Fibroblast of skin of abdomen (primary cell): ENCODE measurements around the gene IGLON5.

Experiments used
- DNase-seq: peaks from one replicate; pipeline ENCODE4 v3.0.0-alpha.2; 2013

Gene IGLON5

GRCh38 chr19:51339687-51340656 is 28.5 kb downstream of the IGLON5 start:
- peak; percentile 97 for DNase-seq

- DNase-seq: no peak
Observed at GRCh38 chr19:51341066-51341465, 29.6 kb downstream of the IGLON5 start.

GRCh38 chr19:51341976-51342580 is 30.6 kb downstream of the IGLON5 start, which contains the start of gene VSIG10L:
TSS of gene VSIG10L (minus strand) at chr19:51342139. CDS start at chr19:51342124, 15 bp downstream.
- DNase-seq: no peak

GRCh38 chr19:51342631-51343569 is 31.5 kb downstream of the IGLON5 start:
- DNase-seq: no peak

GRCh38 chr19:51345076-51345620 is 33.7 kb downstream of the IGLON5 start:
- DNase-seq: no peak

GRCh38 chr19:51346742-51347141 is 35.3 kb downstream of the IGLON5 start:
- DNase-seq: no peak

GRCh38 chr19:51347209-51347928 is 35.9 kb downstream of the IGLON5 start:
- DNase-seq: no peak

- DNase-seq: no peak
Observed at GRCh38 chr19:51351266-51351990, 40.0 kb downstream of the IGLON5 start.

- DNase-seq: no peak
Observed at GRCh38 chr19:51352783-51353360, 41.4 kb downstream of the IGLON5 start.

- no peak for DNase-seq
Observed at GRCh38 chr19:51354103-51354741, 42.8 kb downstream of the IGLON5 start.

GRCh38 chr19:51354742-51355148 is 43.3 kb downstream of the IGLON5 start:
- DNase-seq: no peak

- no peak for DNase-seq
Observed at GRCh38 chr19:51356159-51356801, 44.8 kb downstream of the IGLON5 start.

- no peak for DNase-seq
Observed at GRCh38 chr19:51357952-51358351, 46.5 kb downstream of the IGLON5 start.

- peak; percentile 81 for DNase-seq
Observed at GRCh38 chr19:51359294-51359693, 47.9 kb downstream of the IGLON5 start.

GRCh38 chr19:51361239-51361638 is 49.8 kb downstream of the IGLON5 start:
- DNase-seq: no peak

GRCh38 chr19:51364200-51365106 is 53.0 kb downstream of the IGLON5 start:
- DNase-seq: no peak

- DNase-seq: peak; percentile 31
Observed at GRCh38 chr19:51365211-51365964, 53.9 kb downstream of the IGLON5 start.
